OCI-LY3 (cell line): ENCODE results near the gene IGSF22.

Experiments
- CTCF ChIP-seq: fragments of 200-600, 300-600 bp; sonication (generic); IDR thresholded peaks from 2 replicates; pipeline ENCODE4 v1.5.1; 2014; ENCODE audit warnings: antibody characterized with exemption, low read length, low read depth
- EZH2phosphoT487 ChIP-seq: fragments of 200-600 bp; shearing (Covaris generic); IDR thresholded peaks from 2 replicates; pipeline ENCODE4 v1.6.1; 2018; ENCODE audit warnings: antibody characterized with exemption, mixed run types, low read depth

GRCh38 chr11:18743365-18743764, 17.4 kb upstream of the IGSF22 start:
- TF ChIP-seq EZH2phosphoT487 (no peak), CTCF (no peak)
